Endodermal cell (in vitro differentiated cells): ENCODE results near the gene PPP1R14C. TPM values are rescaled to one million over a fixed set of nuclear protein-coding genes. Genes with fewer than 3 reads are reported as not detected.

Source experiments
- DNase-seq: peaks from one replicate; pipeline ENCODE4 v3.0.0-alpha.2; 2017
- H3K27ac ChIP-seq: 2 replicates; pipeline ENCODE4 v1.5.1; 2013; ENCODE audit warnings: mild to moderate bottlenecking, low read depth, low read length, moderate library complexity
- H3K27me3 ChIP-seq: 2 replicates; pipeline ENCODE4 v1.6.1; 2013; ENCODE audit warnings: mild to moderate bottlenecking, low read length, moderate library complexity; ENCODE audit not compliant: insufficient read depth, control insufficient read depth, poor library complexity, severe bottlenecking
- H3K36me3 ChIP-seq: 2 replicates; pipeline ENCODE4 v1.7.0; 2013; ENCODE audit warnings: mild to moderate bottlenecking, low read length, moderate library complexity; ENCODE audit not compliant: control insufficient read depth, insufficient read depth
- H3K4me1 ChIP-seq: one replicate; pipeline ENCODE4 v1.7.0; 2013; ENCODE audit warnings: low read length; ENCODE audit not compliant: control insufficient read depth, insufficient read depth
- H3K4me3 ChIP-seq: 2 replicates; pipeline ENCODE4 v1.5.1; 2013; ENCODE audit warnings: mild to moderate bottlenecking, low read length, moderate library complexity
- H3K9ac ChIP-seq: 2 replicates; pipeline ENCODE4 v1.6.1; 2013; ENCODE audit warnings: mild to moderate bottlenecking, low read length, moderate library complexity; ENCODE audit not compliant: poor library complexity, severe bottlenecking; ENCODE audit errors: extremely low read depth
- H3K9me3 ChIP-seq: 2 replicates; pipeline ENCODE4 v1.6.1; 2013; ENCODE audit warnings: mild to moderate bottlenecking, low read length, moderate library complexity; ENCODE audit not compliant: control insufficient read depth
- H3K27ac Mint-ChIP-seq: 2 replicates; pipeline ENCODE4 v1.8.0; 2020; ENCODE audit warnings: mixed read lengths
- H3K27me3 Mint-ChIP-seq: 2 replicates; pipeline ENCODE4 v1.8.0; 2021; ENCODE audit warnings: mild to moderate bottlenecking, mixed read lengths; ENCODE audit not compliant: insufficient read depth
- H3K36me3 Mint-ChIP-seq: 2 replicates; pipeline ENCODE4 v1.8.0; 2020; ENCODE audit warnings: low read depth, mixed read lengths
- H3K4me1 Mint-ChIP-seq: 2 replicates; pipeline ENCODE4 v1.8.0; 2020; ENCODE audit warnings: mixed read lengths
- H3K4me3 Mint-ChIP-seq: 2 replicates; pipeline ENCODE4 v1.8.0; 2020; ENCODE audit warnings: mild to moderate bottlenecking, moderate library complexity, mixed read lengths
- H3K9me3 Mint-ChIP-seq: 2 replicates; pipeline ENCODE4 v1.8.0; 2020; ENCODE audit warnings: mild to moderate bottlenecking, mixed read lengths
- CTCF ChIP-seq: fragments of 200-600 bp; sonication (generic); conservative IDR thresholded peaks from 2 replicates; pipeline ENCODE4 v1.5.0; 2021; ENCODE audit warnings: antibody characterized with exemption, mild to moderate bottlenecking
- WGBS, 2 experiments: methylation state at CpG; one replicate each; pipeline versions ENCODE4 v1.1.5 to v1.1.7; 2013; ENCODE audit warnings: missing lambda C conversion rate in 2 of 2, mixed read lengths in 1 of 2; ENCODE audit not compliant: insufficient coverage in 1 of 2, insufficient read length in 1 of 2; 5-methylcytosine and 5-hydroxymethylcytosine counted together
- total RNA-seq, 2 donors: library from RNA; stranded (reverse); fragmentation: NEBNext Ultra II Directional in 1 of 2; extraction: Animal tissue kit (Norgen Biotek cat#: 25700) in 1 of 2; gene quantifications; 2 replicates in 1 of 2; 3 replicates in 1 of 2; pipeline ENCODE4 v1.2.1, GENCODE V29; 2021

PPP1R14C gene
- total RNA-seq, 2 donors from 2014 or later = 0.20 to 0.29 TPM

- no peak overlapping the region for H3K4me3 ChIP-seq
- no peak overlapping the region for H3K4me3 Mint-ChIP-seq
- H3K9me3 Mint-ChIP-seq = no peaks in the 10 kb centered on the region
- H3K27ac Mint-ChIP-seq = no peak overlapping the region
- no peaks in the 10 kb centered on the region for H3K4me1 Mint-ChIP-seq
- no peak for TF ChIP-seq CTCF
- H3K9ac ChIP-seq = no peak overlapping the region
- no peak for DNase-seq
- no peaks in the 10 kb centered on the region for H3K27me3 ChIP-seq
- no peaks in the 10 kb centered on the region for H3K4me1 ChIP-seq
- H3K27ac ChIP-seq = no peak overlapping the region
- WGBS, 2 experiments = 72 to 93% methylated on average over 5 to 8 of the region's 8 CpGs
- no peaks in the 10 kb centered on the region for H3K9me3 ChIP-seq
- H3K36me3 Mint-ChIP-seq = no peaks in the 10 kb centered on the region
- H3K27me3 Mint-ChIP-seq = peaks cover 13% of the 10 kb centered on the region
- H3K36me3 ChIP-seq = no peaks in the 10 kb centered on the region
Observed at GRCh38 chr6:150099546-150099945, 43.3 kb upstream of the PPP1R14C start.

- Mint-ChIP-seq H3K9me3 (no peaks in the 10 kb centered on the region), H3K36me3 (no peaks in the 10 kb centered on the region), H3K27me3 (peaks cover 10% of the 10 kb centered on the region), H3K27ac (no peak overlapping the region), H3K4me3 (no peak overlapping the region), H3K4me1 (no peaks in the 10 kb centered on the region)
- H3K9ac ChIP-seq = no peak overlapping the region
- no peaks in the 10 kb centered on the region for H3K9me3 ChIP-seq
- no peak for TF ChIP-seq CTCF
- 95 to 100% methylated on average over 7 to 11 of the region's 11 CpGs for WGBS, 2 experiments
- no peak for DNase-seq
- H3K4me1 ChIP-seq = no peaks in the 10 kb centered on the region
- H3K36me3 ChIP-seq = no peaks in the 10 kb centered on the region
- no peak overlapping the region for H3K27ac ChIP-seq
- no peaks in the 10 kb centered on the region for H3K27me3 ChIP-seq
- no peak overlapping the region for H3K4me3 ChIP-seq
Observed at GRCh38 chr6:150099953-150100352, 42.9 kb upstream of the PPP1R14C start.

- Mint-ChIP-seq H3K36me3 (no peaks in the 10 kb centered on the region), H3K27me3 (peaks cover 4% of the 10 kb centered on the region), H3K4me1 (no peaks in the 10 kb centered on the region), H3K27ac (no peak overlapping the region), H3K9me3 (no peaks in the 10 kb centered on the region), H3K4me3 (no peak overlapping the region)
- Histone ChIP-seq H3K9me3 (no peaks in the 10 kb centered on the region), H3K27me3 (no peaks in the 10 kb centered on the region), H3K36me3 (no peaks in the 10 kb centered on the region), H3K4me3 (no peak overlapping the region), H3K27ac (no peak overlapping the region), H3K9ac (no peak overlapping the region), H3K4me1 (no peaks in the 10 kb centered on the region)
- DNase-seq = no peak
- TF ChIP-seq CTCF = no peak
- WGBS, 2 experiments = 95 to 97% methylated on average over 17 to 19 of the region's 19 CpGs
Observed at GRCh38 chr6:150100745-150101144, 42.1 kb upstream of the PPP1R14C start.
